Suppressor macrophage treated with lipopolysaccharide for 4 hours (primary cell): ENCODE measurements around the gene SLAMF6.
A peak's percentile ranks its signal among the peaks of the same experiment; 100 is the strongest.
"Not testable (repeated sequence)": the region's sequence is repeated elsewhere in the genome, so short reads cannot be mapped to it uniquely, and the experiment has no call there.

ENCODE experiments used
- DNase-seq: peaks from one replicate; pipeline ENCODE4 v3.0.0-alpha.2; 2020

SLAMF6 gene

GRCh38 chr1:160500321-160500990 lies 22.6 kb downstream of the SLAMF6 start:
- DNase-seq, result no peak

GRCh38 chr1:160499631-160500030 lies 23.4 kb downstream of the SLAMF6 start:
- DNase-seq, result peak; percentile 91

DNA sequence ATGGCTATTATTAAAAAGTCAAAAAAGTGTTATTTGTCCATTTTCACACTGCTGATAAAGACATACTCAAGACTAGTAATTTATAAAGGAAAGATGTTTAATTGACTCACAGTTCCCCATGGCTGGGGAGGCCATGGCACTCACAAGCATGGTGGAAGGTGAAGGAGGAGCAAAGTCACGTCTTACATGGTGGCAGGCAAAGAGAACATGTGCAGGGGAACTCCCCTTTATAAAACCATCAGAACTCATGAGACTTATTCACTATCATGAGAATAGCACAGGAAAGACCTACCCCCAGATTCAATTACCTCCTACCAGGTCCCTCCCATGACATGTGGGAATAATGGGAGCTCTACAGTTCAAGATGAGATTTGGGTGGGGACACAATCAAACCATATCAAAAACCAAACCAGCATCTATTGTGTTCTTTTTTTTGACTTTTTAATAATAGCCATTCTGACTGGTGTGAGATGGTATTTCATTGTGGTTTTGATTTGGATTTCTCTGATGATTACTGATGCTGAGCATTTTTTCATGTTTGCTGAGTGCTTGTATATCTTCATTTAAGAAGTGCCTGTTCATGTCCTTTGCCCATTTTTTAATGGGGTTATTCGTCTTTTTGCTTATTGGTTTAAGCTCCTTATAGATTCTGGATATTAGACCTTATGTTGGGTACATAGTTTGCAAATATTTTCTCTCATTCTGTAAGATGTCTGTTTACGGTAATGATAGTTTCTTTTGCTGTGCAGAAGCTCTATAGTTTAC lies 24.6 kb downstream of the SLAMF6 start:
- not testable (repeated sequence) for DNase-seq

DNA sequence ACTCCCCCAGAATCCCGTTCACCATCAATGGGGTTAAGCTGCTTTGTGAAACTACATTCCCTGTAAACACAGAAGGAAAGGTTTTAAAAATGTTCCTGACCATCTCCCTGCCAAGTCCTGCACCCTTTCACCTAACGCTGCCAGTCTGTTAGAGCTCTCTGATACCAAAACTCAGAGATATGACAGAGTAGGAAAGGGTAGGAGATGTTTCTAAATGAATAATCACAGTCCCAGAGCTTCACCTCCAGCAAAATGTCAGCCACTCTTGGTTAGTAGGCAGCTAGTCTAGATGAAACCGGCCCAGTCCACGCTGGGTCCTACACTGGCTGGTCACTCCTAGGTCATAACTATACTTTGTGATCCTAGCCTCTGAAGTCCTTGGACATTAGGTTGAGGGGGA lies 26.7 kb downstream of the SLAMF6 start:
- no peak for DNase-seq

DNA sequence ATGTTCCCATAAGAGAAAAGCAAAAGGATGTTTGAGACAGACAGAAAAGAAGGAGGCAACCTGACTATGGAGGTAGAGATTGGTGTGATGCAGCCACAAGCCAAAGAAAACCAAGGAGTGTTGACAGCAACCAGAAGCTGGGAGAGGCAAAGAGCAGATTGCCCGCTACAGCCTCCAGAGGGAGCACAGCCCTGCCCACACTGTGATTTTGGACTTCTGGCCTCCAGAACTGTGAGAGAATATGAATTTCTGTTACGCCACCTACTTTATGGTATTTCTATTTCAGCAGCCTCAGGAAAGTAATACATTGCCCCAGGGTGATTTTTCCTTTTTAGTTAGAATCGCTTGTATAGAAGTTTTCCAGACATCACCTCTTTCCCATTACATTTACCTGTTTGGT lies 28.4 kb downstream of the SLAMF6 start:
- DNase-seq, result no peak

- DNase-seq, result no peak
Measured at GRCh38 chr1:160492617-160493016, 30.4 kb downstream of the SLAMF6 start.

DNA sequence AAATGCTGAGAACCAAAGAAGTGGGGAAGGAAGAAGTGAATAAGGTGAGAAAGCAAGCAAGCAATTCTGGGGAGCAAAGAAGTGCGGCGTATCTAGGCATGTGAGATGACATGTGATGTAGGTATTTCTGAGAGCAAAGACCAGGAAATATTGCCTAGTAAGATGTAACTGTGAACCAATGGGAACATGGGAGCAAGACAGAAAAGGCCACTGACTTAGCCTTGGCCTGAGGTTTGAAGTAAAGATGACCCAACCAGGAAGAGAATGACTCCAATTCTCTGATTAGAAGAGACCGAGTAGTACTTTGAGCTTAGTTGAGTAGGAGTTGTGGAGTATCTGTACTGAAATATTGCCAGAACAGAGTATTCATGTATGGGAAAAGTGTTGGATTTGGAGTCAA lies 31.1 kb downstream of the SLAMF6 start:
- DNase-seq, result no peak

DNA sequence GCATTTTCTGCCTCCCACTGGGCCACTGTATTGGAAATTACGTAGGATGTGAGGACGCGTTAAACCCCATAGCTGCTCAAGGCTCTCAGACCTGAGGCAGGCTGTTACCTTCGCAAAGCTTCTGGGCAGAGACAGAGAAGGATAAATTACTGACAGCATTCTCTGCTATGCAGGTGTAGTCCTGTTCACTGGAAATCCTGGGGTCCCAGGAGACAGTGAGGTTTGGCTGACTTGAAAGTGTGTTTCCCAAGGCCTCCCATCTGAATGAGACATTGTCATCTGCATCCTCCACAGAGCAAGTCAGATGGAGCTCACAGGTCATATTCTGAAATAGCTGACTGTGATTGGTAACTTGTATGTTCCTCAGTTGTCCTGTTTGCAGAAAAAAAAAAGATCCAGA lies 32.0 kb downstream of the SLAMF6 start:
- DNase-seq, result no peak

GRCh38 chr1:160489513-160490261 lies 33.4 kb downstream of the SLAMF6 start:
- DNase-seq, result peak; percentile 54

GRCh38 chr1:160488347-160489058 lies 34.6 kb downstream of the SLAMF6 start:
- no peak for DNase-seq

- no peak for DNase-seq
Measured at GRCh38 chr1:160486453-160486852, 36.6 kb downstream of the SLAMF6 start.

- no peak for DNase-seq
Measured at GRCh38 chr1:160483505-160484185, 39.4 kb downstream of the SLAMF6 start.

DNA sequence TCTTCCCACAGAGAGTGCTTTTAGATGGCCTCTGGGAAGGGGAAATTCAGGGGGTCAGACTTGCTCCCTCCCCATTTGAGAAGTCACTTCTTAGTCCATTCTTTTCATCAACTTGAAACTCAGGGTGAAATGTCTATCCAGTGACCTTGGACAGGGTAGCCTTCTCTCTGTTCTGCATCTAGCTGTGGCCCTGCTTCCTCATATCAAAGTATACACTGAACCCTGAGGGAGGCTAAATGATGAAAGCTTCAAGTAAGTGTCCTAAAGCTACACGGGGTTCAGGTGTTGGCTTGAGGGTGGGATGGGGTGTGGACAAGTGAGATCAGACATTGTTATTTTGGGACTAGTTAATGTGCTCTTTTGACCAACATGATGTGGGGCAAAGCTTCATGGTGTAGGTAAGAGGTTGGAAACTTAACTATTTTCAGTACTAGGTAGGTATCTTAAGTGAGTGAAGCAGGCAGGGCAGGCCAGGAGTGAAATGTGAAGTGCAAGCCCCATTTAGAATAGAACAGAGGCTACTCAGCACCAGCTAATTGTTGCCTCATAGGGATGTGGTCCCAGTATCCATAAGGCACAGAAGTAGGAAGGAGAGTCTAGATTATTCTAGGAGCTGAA lies 41.0 kb downstream of the SLAMF6 start:
- DNase-seq, result no peak

GRCh38 chr1:160480781-160481180 lies 42.3 kb downstream of the SLAMF6 start:
- DNase-seq, result not testable (repeated sequence)

DNA sequence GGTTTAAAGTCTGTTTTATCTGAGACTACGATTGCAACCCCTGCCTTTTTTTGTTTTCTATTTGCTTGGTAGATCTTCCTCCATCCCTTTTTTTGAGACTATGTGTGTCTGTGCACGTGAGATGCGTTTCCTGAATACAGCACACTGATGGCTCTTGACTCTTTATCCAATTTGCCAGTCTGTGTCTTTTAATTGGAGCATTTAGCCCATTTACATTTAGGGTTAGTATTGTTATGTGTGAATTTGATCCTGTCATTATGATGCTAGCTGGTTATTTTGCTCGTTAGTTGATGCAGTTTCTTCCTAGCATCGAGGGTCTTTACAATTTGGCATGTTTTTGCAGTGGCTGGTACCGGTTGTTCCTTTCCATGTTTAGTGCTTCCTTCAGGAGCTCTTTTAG lies 44.0 kb downstream of the SLAMF6 start:
- not testable (repeated sequence) for DNase-seq

DNA sequence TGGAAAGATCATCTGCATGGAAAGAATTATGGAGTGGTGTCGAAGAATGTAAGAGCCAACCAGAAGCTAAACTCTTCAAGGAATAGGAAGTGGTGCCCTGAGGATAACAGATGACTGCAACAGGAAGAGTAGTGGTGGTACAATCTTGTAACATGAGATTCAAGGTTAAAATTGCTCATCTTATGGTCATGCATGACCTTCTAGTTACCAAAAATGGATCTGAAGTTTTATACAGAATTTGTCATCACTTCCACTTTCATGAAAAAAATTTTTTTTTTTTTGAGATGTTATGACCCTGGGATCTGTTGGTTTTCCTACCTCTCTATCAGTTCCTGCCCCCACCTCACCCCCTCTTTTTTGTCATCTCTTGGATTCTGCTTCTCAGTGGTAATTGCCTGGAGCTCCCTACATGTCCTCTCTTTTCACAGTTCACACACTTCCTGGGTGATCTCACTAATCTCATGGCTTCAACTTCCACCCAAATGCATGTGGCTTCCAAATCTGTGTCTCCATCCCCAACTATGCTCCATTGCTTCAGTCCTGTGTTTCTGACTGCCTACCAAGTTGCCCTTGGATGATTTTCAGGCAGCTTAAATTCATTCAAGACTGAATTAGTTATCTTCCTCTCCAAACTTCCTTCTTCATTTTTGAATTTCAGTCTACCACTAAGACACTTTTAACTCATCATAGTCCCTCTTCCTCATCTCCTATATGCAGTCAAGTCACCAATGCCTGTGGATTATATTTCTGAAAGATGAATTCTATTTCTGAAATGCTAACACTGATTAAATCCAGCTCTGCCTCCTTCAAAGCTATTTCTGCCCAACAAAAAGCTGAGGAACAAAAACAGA lies 48.4 kb downstream of the SLAMF6 start:
- DNase-seq, result peak; percentile 89

DNA sequence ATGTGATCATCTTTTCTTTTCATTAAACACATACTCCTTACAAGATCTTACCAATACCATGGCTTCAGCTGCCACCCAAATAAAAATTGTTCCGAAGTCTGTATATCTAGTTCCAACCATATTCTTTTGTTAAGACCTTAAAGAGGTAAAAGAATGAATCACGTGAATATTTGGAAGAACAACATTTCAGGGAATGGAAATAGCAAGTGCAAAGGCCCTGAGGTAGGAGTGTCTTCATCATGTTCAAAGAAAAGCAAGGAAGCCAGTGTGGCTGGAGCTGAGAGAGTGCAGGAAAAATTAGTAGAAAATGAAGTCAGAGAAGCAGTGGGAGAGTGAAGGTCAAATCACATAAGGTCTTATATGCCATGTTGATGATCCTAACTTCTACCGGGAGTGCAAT lies 50.9 kb downstream of the SLAMF6 start:
- DNase-seq, result no peak

DNA sequence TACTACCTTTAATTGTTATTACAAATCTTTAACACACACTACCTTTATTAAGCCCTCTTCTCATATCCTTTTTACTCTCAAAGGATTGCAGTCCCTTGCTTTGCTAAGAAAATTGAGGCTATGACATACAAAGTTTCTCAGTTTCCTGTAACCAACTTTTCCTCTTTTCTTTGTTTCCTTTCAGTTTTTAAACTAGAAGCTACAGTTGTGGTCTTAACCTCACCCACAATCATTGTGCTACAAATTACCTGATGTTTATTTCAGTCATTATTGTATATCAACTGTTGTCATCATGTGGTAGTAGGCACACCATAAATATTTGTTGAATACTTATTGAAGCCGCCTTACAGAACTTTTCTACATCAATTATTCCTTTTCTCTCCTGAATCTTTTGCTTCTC lies 51.8 kb downstream of the SLAMF6 start:
- DNase-seq, result no peak

- DNase-seq, result peak; percentile 81
Measured at GRCh38 chr1:160467576-160467975, 55.5 kb downstream of the SLAMF6 start.

DNA sequence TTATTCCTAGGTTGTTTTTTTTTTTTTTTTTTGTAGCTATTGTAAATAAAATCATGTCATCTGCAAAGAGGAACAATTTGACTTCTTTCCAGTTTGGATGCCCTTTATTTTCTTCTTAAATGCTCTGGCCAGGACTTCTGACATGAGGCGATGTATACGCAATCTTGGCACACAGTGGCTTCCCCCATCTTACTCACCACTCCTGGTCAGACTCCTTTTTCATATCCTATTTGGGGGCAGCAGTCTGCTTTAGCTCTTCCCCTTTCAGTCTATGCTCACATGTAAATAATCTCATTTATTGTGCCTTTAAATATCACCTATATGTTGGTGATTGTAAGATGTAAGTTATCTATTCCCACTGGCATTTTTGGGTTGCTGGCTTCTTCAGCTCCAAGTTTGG lies 56.1 kb downstream of the SLAMF6 start:
- peak; percentile 94 for DNase-seq

GRCh38 chr1:160465123-160465522 lies 57.9 kb downstream of the SLAMF6 start:
- no peak for DNase-seq
